Measurements from ENCODE around the gene IL12RB2.

- TF ChIP-seq YY1 (IDR thresholded peaks at IDR 0.05; ENCODE audit: insufficient read depth, insufficient read length) (no peak), ZNF274 (IDR thresholded peaks at IDR 0.05; ENCODE audit: low read depth, low read length) (no peak), SUZ12 (IDR thresholded peaks at IDR 0.05; ENCODE audit: extremely low read depth, insufficient read depth, insufficient read length) (no peak)
Observed at GRCh38 chr1:67427947-67428346, 120.3 kb downstream of the IL12RB2 start.

Measured in NT2/D1 (cell line).